OCI-LY3 (cell line): Measurements from ENCODE around the gene DYNLT1.

Experiments used
- EZH2phosphoT487 ChIP-seq: fragments of 200-600 bp; shearing (Covaris generic); IDR thresholded peaks from 2 replicates; pipeline ENCODE4 v1.6.1; 2018; ENCODE audit warnings: antibody characterized with exemption, mixed run types, low read depth
- TF ChIP-seq, protein P1 (sequence below): fragments of 200-600, 300-600 bp; sonication (generic); IDR thresholded peaks from 2 replicates; pipeline ENCODE4 v1.5.1; 2014; ENCODE audit warnings: antibody characterized with exemption, low read length, low read depth

DNA sequence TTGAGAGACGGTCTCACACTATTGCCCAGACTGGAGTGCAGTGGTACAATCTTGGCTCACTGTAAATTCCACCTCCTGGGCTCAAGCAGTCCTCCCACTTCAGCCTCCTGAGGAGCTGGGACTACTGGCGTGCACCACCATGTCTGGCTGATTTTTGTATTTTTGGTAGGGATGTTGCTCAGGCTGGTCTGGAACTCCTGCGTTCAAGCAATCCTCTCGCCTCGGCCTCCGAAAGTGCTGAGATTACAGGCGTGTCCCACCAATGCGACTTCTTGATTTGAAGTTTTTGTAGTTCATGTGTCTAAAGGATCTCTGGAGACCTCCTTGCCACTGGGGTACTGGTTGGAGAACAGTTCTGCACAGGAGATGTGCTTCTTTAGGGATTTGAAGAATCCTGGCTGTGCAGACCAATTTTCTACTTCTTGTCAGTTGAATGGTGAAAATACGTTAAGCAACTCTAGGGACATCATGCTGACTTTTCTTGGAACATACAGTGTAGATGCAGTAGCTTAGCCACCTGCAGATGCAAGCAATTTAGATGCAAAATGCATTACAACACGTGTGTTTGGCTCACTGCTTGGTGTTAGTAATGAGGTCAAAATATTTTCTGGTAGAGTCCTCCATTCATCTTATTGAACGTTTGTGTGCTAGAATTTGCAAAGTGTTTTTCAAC is 33.5 kb upstream of the DYNLT1 start:
- TF ChIP-seq, protein P1, sequence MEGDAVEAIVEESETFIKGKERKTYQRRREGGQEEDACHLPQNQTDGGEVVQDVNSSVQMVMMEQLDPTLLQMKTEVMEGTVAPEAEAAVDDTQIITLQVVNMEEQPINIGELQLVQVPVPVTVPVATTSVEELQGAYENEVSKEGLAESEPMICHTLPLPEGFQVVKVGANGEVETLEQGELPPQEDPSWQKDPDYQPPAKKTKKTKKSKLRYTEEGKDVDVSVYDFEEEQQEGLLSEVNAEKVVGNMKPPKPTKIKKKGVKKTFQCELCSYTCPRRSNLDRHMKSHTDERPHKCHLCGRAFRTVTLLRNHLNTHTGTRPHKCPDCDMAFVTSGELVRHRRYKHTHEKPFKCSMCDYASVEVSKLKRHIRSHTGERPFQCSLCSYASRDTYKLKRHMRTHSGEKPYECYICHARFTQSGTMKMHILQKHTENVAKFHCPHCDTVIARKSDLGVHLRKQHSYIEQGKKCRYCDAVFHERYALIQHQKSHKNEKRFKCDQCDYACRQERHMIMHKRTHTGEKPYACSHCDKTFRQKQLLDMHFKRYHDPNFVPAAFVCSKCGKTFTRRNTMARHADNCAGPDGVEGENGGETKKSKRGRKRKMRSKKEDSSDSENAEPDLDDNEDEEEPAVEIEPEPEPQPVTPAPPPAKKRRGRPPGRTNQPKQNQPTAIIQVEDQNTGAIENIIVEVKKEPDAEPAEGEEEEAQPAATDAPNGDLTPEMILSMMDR, result no peak
- no peak for TF ChIP-seq EZH2phosphoT487
